HG02610 (cell line): ENCODE measurements around the gene CAMKK1.
"Not testable (repeated sequence)": the region's sequence is repeated elsewhere in the genome, so short reads cannot be mapped to it uniquely, and the experiment has no call there.

Source experiments
- ATAC-seq: cut with Tn5 transposase; IDR thresholded peaks from one replicate; pipeline ENCODE4 v1.9.1; 2021; ENCODE audit warnings: mild to moderate bottlenecking, moderate library complexity; ENCODE audit not compliant: unreplicated experiment

The CAMKK1 gene

GRCh38 chr17:3880983-3881382 lies 11.9 kb downstream of the CAMKK1 start:
- ATAC-seq = no peak

GRCh38 chr17:3879591-3880417 lies 13.0 kb downstream of the CAMKK1 start:
- no peak for ATAC-seq

- no peak for ATAC-seq
These were observed 13.7 kb downstream of the CAMKK1 start for GRCh38 chr17:3879186-3879585.

GRCh38 chr17:3877220-3877619 lies 15.6 kb downstream of the CAMKK1 start:
- ATAC-seq = no peak

GRCh38 chr17:3875317-3875716 lies 17.5 kb downstream of the CAMKK1 start:
- no peak for ATAC-seq

GRCh38 chr17:3873862-3874261 lies 19.0 kb downstream of the CAMKK1 start:
- no peak for ATAC-seq

- ATAC-seq = peak; percentile 51
These were observed 22.0 kb downstream of the CAMKK1 start for GRCh38 chr17:3870871-3871306.

GRCh38 chr17:3867606-3868005 lies 25.2 kb downstream of the CAMKK1 start:
- ATAC-seq = no peak

- ATAC-seq = no peak
These were observed 25.7 kb downstream of the CAMKK1 start for GRCh38 chr17:3867106-3867505.

- ATAC-seq = no peak
These were observed 26.6 kb downstream of the CAMKK1 start for GRCh38 chr17:3866276-3866675.

GRCh38 chr17:3865176-3865575 lies 27.7 kb downstream of the CAMKK1 start:
- no peak for ATAC-seq

GRCh38 chr17:3864534-3864933 lies 28.3 kb downstream of the CAMKK1 start:
- no peak for ATAC-seq

- no peak for ATAC-seq
These were observed 30.8 kb downstream of the CAMKK1 start for GRCh38 chr17:3861761-3862681.

GRCh38 chr17:3860939-3861700 lies 31.7 kb downstream of the CAMKK1 start:
- no peak for ATAC-seq

- no peak for ATAC-seq
These were observed 32.9 kb downstream of the CAMKK1 start for GRCh38 chr17:3859940-3860339.

- ATAC-seq = no peak
These were observed 35.4 kb downstream of the CAMKK1 start for GRCh38 chr17:3857261-3858105.

- not testable (repeated sequence) for ATAC-seq
These were observed 38.6 kb downstream of the CAMKK1 start for GRCh38 chr17:3854204-3854603.

- ATAC-seq = no peak
These were observed 40.3 kb downstream of the CAMKK1 start for GRCh38 chr17:3852561-3852960.

- ATAC-seq = no peak
These were observed 41.3 kb downstream of the CAMKK1 start for GRCh38 chr17:3851461-3852100.
